Measurements from ENCODE around the gene NAAA.

DNA sequence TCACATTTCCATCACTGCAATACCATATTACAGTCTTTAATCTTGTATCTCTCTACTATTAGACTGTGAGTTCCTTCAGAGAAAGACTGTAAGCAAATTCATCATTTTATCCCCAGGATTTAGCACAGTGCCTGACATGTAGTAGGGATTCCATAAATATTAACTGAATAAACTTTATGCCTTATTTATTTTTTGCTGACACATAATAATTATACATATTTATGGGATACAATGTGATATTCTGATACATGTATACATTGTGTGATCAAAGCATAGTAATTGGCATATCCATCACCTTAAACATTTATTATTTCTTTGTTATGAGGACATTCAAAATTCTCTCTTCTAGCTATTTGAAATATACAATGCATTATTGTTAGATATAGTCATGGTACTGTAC, 42.3 kb downstream of the NAAA start:
- TF ChIP-seq, protein P1, sequence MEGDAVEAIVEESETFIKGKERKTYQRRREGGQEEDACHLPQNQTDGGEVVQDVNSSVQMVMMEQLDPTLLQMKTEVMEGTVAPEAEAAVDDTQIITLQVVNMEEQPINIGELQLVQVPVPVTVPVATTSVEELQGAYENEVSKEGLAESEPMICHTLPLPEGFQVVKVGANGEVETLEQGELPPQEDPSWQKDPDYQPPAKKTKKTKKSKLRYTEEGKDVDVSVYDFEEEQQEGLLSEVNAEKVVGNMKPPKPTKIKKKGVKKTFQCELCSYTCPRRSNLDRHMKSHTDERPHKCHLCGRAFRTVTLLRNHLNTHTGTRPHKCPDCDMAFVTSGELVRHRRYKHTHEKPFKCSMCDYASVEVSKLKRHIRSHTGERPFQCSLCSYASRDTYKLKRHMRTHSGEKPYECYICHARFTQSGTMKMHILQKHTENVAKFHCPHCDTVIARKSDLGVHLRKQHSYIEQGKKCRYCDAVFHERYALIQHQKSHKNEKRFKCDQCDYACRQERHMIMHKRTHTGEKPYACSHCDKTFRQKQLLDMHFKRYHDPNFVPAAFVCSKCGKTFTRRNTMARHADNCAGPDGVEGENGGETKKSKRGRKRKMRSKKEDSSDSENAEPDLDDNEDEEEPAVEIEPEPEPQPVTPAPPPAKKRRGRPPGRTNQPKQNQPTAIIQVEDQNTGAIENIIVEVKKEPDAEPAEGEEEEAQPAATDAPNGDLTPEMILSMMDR (IDR thresholded peaks at IDR 0.05) = no peak
- no peak for TF ChIP-seq POLR2A (IDR thresholded peaks at IDR 0.05)

Measured in lower leg skin (tissue), 3 donors.